GM12878 (cell line): ENCODE data around the gene CPHXL2. TPM values are rescaled to one million over a fixed set of nuclear protein-coding genes. Genes with fewer than 3 reads are reported as not detected.

ENCODE experiments used
- ATAC-seq: fragments of 200-7000 bp; cut with Tn5 transposase; 3 replicates; pipeline ENCODE4 v1.9.1; 2020; ENCODE audit warnings: mild to moderate bottlenecking, moderate library complexity
- BruUV-seq: library from RNA; stranded (reverse); fragments of 400-500 nt; replicated peaks from 2 replicates; lab custom pipeline; 2021; lab: Mats Ljungman, UMichigan
- CTCF ChIA-PET: fragments of 300-600 bp; sonication (Branson Sonifier 250); formaldehyde crosslinking; extraction: SDS; loops from one replicate; lab custom pipeline; 2021; ENCODE audit warnings: inconsistent platforms; lab: Yijun Ruan, JAX
- POLR2A ChIA-PET: fragments of 350-600 bp; formaldehyde crosslinking; extraction: SDS; loops from one replicate; lab custom pipeline; 2021; ENCODE audit warnings: inconsistent platforms; lab: Charles Lee
- RAD21 ChIA-PET: fragments of 300-600 bp; sonication (Branson Sonifier 250); formaldehyde crosslinking; loops from one replicate; lab custom pipeline; 2023; ENCODE audit warnings: antibody characterized with exemption; ENCODE audit not compliant: unreplicated experiment; lab: Charles Lee
- SMC1A ChIA-PET: fragments of 300-600 bp; sonication (Branson Sonifier 250); formaldehyde crosslinking; loops from one replicate; lab custom pipeline; 2023; ENCODE audit not compliant: unreplicated experiment, uncharacterized antibody; lab: Charles Lee
- DNase-seq: peaks from one replicate; pipeline ENCODE4 v3.0.0-alpha.2; 2011; ENCODE audit warnings: low read depth, low spot score
- FAIRE-seq: peaks from 3 replicates; lab custom pipeline; 2011; peaks lifted over from hg19 to GRCh38; lab: Jason Lieb, UNC
- H2AFZ ChIP-seq: 2 replicates; pipeline ENCODE4 v1.6.0; 2011; ENCODE audit warnings: low read depth, low read length, control low read depth; ENCODE audit not compliant: control insufficient read depth
- H3K27ac ChIP-seq: 2 replicates; pipeline ENCODE4 v1.5.1; 2011; ENCODE audit warnings: control low read depth; ENCODE audit not compliant: control insufficient read depth, insufficient read depth
- H3K27me3 ChIP-seq, 2 experiments: replicated peaks in 1 of 2; 2 replicates each; pipeline versions ENCODE4 v1.6.0 to v1.6.1; 2011; ENCODE audit warnings: low read length in 1 of 2; ENCODE audit not compliant: control insufficient read depth in 2 of 2, insufficient read depth in 2 of 2
- H3K36me3 ChIP-seq, 2 experiments: 2 replicates each; pipeline ENCODE4 v1.5.1; 2011; ENCODE audit warnings: low read length in 1 of 2; ENCODE audit not compliant: control insufficient read depth in 2 of 2, insufficient read depth in 2 of 2
- H3K4me1 ChIP-seq: 2 replicates; pipeline ENCODE4 v1.6.1; 2011; ENCODE audit warnings: mild to moderate bottlenecking, low read length, moderate library complexity, mixed read lengths; ENCODE audit not compliant: control insufficient read depth, insufficient read depth
- H3K4me2 ChIP-seq: 2 replicates; pipeline ENCODE4 v1.6.0; 2011; ENCODE audit warnings: control low read depth; ENCODE audit not compliant: control insufficient read depth, insufficient read depth
- H3K4me3 ChIP-seq: fragments of 200-600 bp; sonication (generic); 2 replicates; pipeline ENCODE4 v1.5.1; 2016
- H3K79me2 ChIP-seq: 2 replicates; pipeline ENCODE4 v1.6.0; 2011; ENCODE audit warnings: low read length; ENCODE audit not compliant: control insufficient read depth, insufficient read depth
- H3K9ac ChIP-seq: 2 replicates; pipeline ENCODE4 v1.8.0; 2011; ENCODE audit warnings: low read length, control low read depth, mixed read lengths; ENCODE audit not compliant: control insufficient read depth, insufficient read depth
- H3K9me3 ChIP-seq: replicated peaks from 3 replicates; pipeline ENCODE4 v1.5.1; 2011; ENCODE audit warnings: mild to moderate bottlenecking, low read length; ENCODE audit not compliant: control insufficient read depth, insufficient read depth
- H4K20me1 ChIP-seq: 2 replicates; pipeline ENCODE4 v1.6.0; 2011; ENCODE audit not compliant: control insufficient read depth, insufficient read depth
- LARP7 ChIP-seq: fragments of 450-650 bp; IDR thresholded peaks from 2 replicates; pipeline ENCODE4 v1.6.1; 2017; ENCODE audit warnings: mild to moderate bottlenecking
- NKRF ChIP-seq: fragments of 450-650 bp; conservative IDR thresholded peaks from 2 replicates; pipeline ENCODE4 v1.6.1; 2017; ENCODE audit warnings: mild to moderate bottlenecking, moderate library complexity
- RAD21 ChIP-seq: IDR thresholded peaks from 2 replicates; pipeline ENCODE4 v1.6.1; 2011; ENCODE audit warnings: mild to moderate bottlenecking, low read depth, low read length, moderate library complexity; ENCODE audit not compliant: insufficient read depth
- WGBS: methylation state at CpG from one replicate; pipeline ENCODE4 v1.1.6; 2016; ENCODE audit warnings: low lambda C conversion rate; ENCODE audit not compliant: insufficient replicate concordance, insufficient coverage; ENCODE audit errors: missing lambda C conversion rate; 5-methylcytosine and 5-hydroxymethylcytosine counted together
- in situ Hi-C: fragments of 300-500 bp; cut with MboI; formaldehyde crosslinking; loops from 9 replicates; pipeline ENCODE4 v1.14.3; 2018; ENCODE audit warnings: mixed read lengths
- intact Hi-C: fragments of 100-400 bp; cut with micrococcal nuclease; formaldehyde crosslinking; loops from one replicate; pipeline ENCODE4 v1.14.2; 2022; ENCODE audit not compliant: unreplicated experiment
- polyA plus RNA-seq, 11 experiments: library from polyadenylated mRNA; depleted of rRNA in 4 of 11; unstranded in 6 of 11; stranded (reverse) in 5 of 11; fragments of >200 nt; fragmentation: Nextera tagmentation in 4 of 11; fragmentation: Illumina TruSeq in 1 of 11; extraction: Ambion mirVana in 4 of 11; extraction: Trizol in 1 of 11; gene quantifications; 1 replicate in 1 of 11; 2 replicates in 10 of 11; pipeline versions ENCODE4 v1.2.1 to v1.2.3, GENCODE V29; 2011 to 2016; ENCODE audit warnings: inconsistent platforms in 2 of 11, missing spikeins in 2 of 11, low read depth in 1 of 11
- total RNA-seq, 4 experiments: library from RNA; depleted of rRNA in 3 of 4; stranded (reverse); fragments of >200 nt in 3 of 4; fragmentation: Illumina TruSeq in 1 of 4; extraction: Trizol in 1 of 4; gene quantifications; 2 replicates each; pipeline versions ENCODE4 v1.2.1 to v1.2.3, GENCODE V29; 2013 to 2021
- TF ChIP-seq, protein P1 (sequence below), 3 experiments: IDR thresholded peaks in 2 of 3; conservative IDR thresholded peaks in 1 of 3; 2 replicates each; pipeline ENCODE4 v1.5.1; 2011; ENCODE audit warnings: low read depth in 3 of 3, low read length in 3 of 3, mild to moderate bottlenecking in 3 of 3, control low read depth in 2 of 3, moderate library complexity in 2 of 3, inconsistent platforms in 1 of 3, mixed read lengths in 1 of 3; ENCODE audit not compliant: control insufficient read depth in 2 of 3, insufficient read depth in 1 of 3; ENCODE audit errors: extremely low read depth in 1 of 3

Gene CPHXL2
- total and polyA plus RNA-seq, 10 of the 15 experiments (the other 5 are each of a cell fraction or from before 2014, with no cell fraction given): not detected

GRCh38 chr16:75695708-75696107, 18.9 kb upstream of the CPHXL2 start:
- Histone ChIP-seq H3K4me1 (no peaks in the 10 kb centered on the region), H2AFZ (no peak overlapping the region), H3K36me3 (no peaks in the 10 kb centered on the region), H4K20me1 (no peaks in the 10 kb centered on the region), H3K27me3 (no peaks in the 10 kb centered on the region), H3K9me3 (no peaks in the 10 kb centered on the region), H3K27ac (no peak overlapping the region), H3K79me2 (no peaks in the 10 kb centered on the region), H3K4me3 (no peak overlapping the region), H3K9ac (no peak overlapping the region), H3K4me2 (no peak overlapping the region)
- POLR2A ChIA-PET: no interaction called here
- intact Hi-C loops: no loop called here
- RAD21 ChIA-PET: interaction anchor here (1.1 kb wide), 1 partner anchor 40 kb away, joined by 3 read pairs; no protein-coding TSS in a partner anchor
- BruUV-seq: no TSS peak
- CTCF ChIA-PET: interaction anchor here (1.1 to 1.4 kb wide), 2 partner anchors 48 to 68 kb away, joined by 3 to 8 read pairs; partner anchors contain the start of gene TERF2IP
- no peak for ATAC-seq
- DNase-seq: no peak
- TF ChIP-seq NKRF (no peak), RAD21 (0 out of 2 replicates have a peak, but pooled peaks have one; percentile 6), LARP7 (no peak)
- TF ChIP-seq, protein P1, sequence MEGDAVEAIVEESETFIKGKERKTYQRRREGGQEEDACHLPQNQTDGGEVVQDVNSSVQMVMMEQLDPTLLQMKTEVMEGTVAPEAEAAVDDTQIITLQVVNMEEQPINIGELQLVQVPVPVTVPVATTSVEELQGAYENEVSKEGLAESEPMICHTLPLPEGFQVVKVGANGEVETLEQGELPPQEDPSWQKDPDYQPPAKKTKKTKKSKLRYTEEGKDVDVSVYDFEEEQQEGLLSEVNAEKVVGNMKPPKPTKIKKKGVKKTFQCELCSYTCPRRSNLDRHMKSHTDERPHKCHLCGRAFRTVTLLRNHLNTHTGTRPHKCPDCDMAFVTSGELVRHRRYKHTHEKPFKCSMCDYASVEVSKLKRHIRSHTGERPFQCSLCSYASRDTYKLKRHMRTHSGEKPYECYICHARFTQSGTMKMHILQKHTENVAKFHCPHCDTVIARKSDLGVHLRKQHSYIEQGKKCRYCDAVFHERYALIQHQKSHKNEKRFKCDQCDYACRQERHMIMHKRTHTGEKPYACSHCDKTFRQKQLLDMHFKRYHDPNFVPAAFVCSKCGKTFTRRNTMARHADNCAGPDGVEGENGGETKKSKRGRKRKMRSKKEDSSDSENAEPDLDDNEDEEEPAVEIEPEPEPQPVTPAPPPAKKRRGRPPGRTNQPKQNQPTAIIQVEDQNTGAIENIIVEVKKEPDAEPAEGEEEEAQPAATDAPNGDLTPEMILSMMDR (IDR thresholded peaks at IDR 0.05 in 2 of 3, conservative IDR thresholded peaks at IDR 0.05 in 1 of 3; ENCODE audit: control insufficient read depth in 2 of 3, extremely low read depth in 1 of 3, insufficient read depth in 1 of 3, low read depth in 3 of 3, low read length in 3 of 3): 0 out of 6 replicates have a peak, but pooled peaks of 1 of the 3 experiments have one; percentile 33
- in situ Hi-C loops: no loop called here
- SMC1A ChIA-PET: interaction anchor here (0.5 to 1.0 kb wide), 3 partner anchors 38 to 314 kb away, joined by 3 to 4 read pairs (median 3); no protein-coding TSS in a partner anchor
- no peak for FAIRE-seq
- WGBS: 46% methylated on average over 6 of the region's 6 CpGs
